ENCODE data around the gene DCANP1. TPM values are rescaled to one million over a fixed set of nuclear protein-coding genes. Genes with fewer than 3 reads are reported as not detected.

Gene DCANP1
- total and polyA plus RNA-seq, 9 of the 15 experiments (the other 6 are each of a cell fraction or from before 2014, with no cell fraction given) = not detected

- Histone ChIP-seq H3K4me2 (ENCODE audit: insufficient read depth, low read length) (no peak within 1 kb of the TSS), H3K27me3 (ENCODE audit: control insufficient read depth in 2 of 2, insufficient read depth in 2 of 2, low read length in 2 of 2) (no peaks in the 10 kb centered on the region; a peak in 3 of 5 replicates), H3K9me1 (ENCODE audit: control insufficient read depth, insufficient read depth, low read length) (no peaks in the 10 kb centered on the region), H3K27ac (ENCODE audit: extremely low read depth, low read depth, low read length) (no peak within 1 kb of the TSS), H2AFZ (ENCODE audit: low read depth, low read length) (no peak within 1 kb of the TSS), H3K9me3 (replicated peaks; ENCODE audit: control insufficient read depth, insufficient read depth, low read depth, low read length) (no peaks in the 10 kb centered on the region), H3K79me2 (ENCODE audit: control insufficient read depth, insufficient read depth, low read length) (peaks cover 4% of the 10 kb centered on the region; the same call in 1 of the 3 replicates), H4K20me1 (replicated peaks; ENCODE audit: control insufficient read depth, insufficient read depth, low read length) (no peaks in the 10 kb centered on the region), H3K4me3 (no peak within 1 kb of the TSS), H3K9ac (ENCODE audit: insufficient read depth in 1 of 2, low read depth in 2 of 2, low read length in 2 of 2) (no peak within 1 kb of the TSS), H3K4me1 (replicated peaks in 1 of 2; ENCODE audit: control insufficient read depth in 2 of 2, insufficient read depth in 2 of 2, low read length in 2 of 2) (peaks cover 16 to 24% of the 10 kb centered on the region in 2 experiments), H3K36me3 (ENCODE audit: control insufficient read depth, insufficient read depth, low read length) (no peaks in the 10 kb centered on the region)
- intact Hi-C loops (cut with micrococcal nuclease) = no loop called here
- WGBS (ENCODE audit: insufficient coverage, low coverage, missing lambda C conversion rate) = 37% methylated on average over 10 of the region's 10 CpGs
- in situ Hi-C loops (cut with MboI) = no loop called here
- DNase-seq (ENCODE audit: extremely low read depth in 1 of 4, low spot score in 3 of 4) (no peak), FAIRE-seq (no peak), ATAC-seq (no peak)
- ChIA-PET POLR2A (interaction anchor here (0.6 kb wide), 1 partner anchor 106 kb away, joined by 3 read pairs; no protein-coding TSS in a partner anchor), CTCF (ENCODE audit: low intra/inter-chr PET ratio) (no interaction called here)
- no TSS peak for BruUV-seq (replicated peaks)
- TF ChIP-seq C11orf30 (IDR thresholded peaks at IDR 0.05; ENCODE audit: low read depth) (no peak), HOMEZ (CRISPR knock-in tag; IDR thresholded peaks at IDR 0.05) (no peak), KDM4B (IDR thresholded peaks at IDR 0.05; ENCODE audit: borderline replicate concordance in 2 of 2, low read depth in 1 of 2) (no peak), HMGXB4 (CRISPR knock-in tag; IDR thresholded peaks at IDR 0.05) (no peak), HDGF (IDR thresholded peaks at IDR 0.05) (no peak), DPF2 (IDR thresholded peaks at IDR 0.05) (no peak), ZNF282 (CRISPR knock-in tag; IDR thresholded peaks at IDR 0.05) (no peak), AFF4 (CRISPR knock-in tag; IDR thresholded peaks at IDR 0.05) (no peak), MITF (IDR thresholded peaks at IDR 0.05) (no peak), U2AF1 (optimal IDR thresholded peaks at IDR 0.05; ENCODE audit: low read depth, low read length) (no peak), CTBP1 (IDR thresholded peaks at IDR 0.05; ENCODE audit: borderline replicate concordance) (no peak), TSC22D4 (tag; IDR thresholded peaks at IDR 0.05) (no peak), MAFF (IDR thresholded peaks at IDR 0.05; ENCODE audit: low read length) (no peak), HSF4 (CRISPR knock-in tag; IDR thresholded peaks at IDR 0.05; ENCODE audit: borderline replicate concordance) (no peak)
These were observed 5.3 kb upstream of the DCANP1 start, which contains the start of gene TIFAB for GRCh38 chr5:135452321-135453030. TSS of gene TIFAB (minus strand) at chr5:135452351. CDS start at chr5:135449939, 2,412 bp downstream.
